ENCODE data around the gene ANKRD16. TPM values are rescaled to one million over a fixed set of nuclear protein-coding genes. Genes with fewer than 3 reads are reported as not detected.
"Not testable (repeated sequence)": the region's sequence is repeated elsewhere in the genome, so short reads cannot be mapped to it uniquely, and the experiment has no call there.

The ANKRD16 gene
- total RNA-seq, 1 experiment from 2014 or later = 9.9 TPM

- H3K9me3 Mint-ChIP-seq (ENCODE audit: unreplicated experiment) = no peaks in the 10 kb centered on the region
- H3K4me3 Mint-ChIP-seq (ENCODE audit: unreplicated experiment) = no peak overlapping the region
- TF ChIP-seq, protein P1, sequence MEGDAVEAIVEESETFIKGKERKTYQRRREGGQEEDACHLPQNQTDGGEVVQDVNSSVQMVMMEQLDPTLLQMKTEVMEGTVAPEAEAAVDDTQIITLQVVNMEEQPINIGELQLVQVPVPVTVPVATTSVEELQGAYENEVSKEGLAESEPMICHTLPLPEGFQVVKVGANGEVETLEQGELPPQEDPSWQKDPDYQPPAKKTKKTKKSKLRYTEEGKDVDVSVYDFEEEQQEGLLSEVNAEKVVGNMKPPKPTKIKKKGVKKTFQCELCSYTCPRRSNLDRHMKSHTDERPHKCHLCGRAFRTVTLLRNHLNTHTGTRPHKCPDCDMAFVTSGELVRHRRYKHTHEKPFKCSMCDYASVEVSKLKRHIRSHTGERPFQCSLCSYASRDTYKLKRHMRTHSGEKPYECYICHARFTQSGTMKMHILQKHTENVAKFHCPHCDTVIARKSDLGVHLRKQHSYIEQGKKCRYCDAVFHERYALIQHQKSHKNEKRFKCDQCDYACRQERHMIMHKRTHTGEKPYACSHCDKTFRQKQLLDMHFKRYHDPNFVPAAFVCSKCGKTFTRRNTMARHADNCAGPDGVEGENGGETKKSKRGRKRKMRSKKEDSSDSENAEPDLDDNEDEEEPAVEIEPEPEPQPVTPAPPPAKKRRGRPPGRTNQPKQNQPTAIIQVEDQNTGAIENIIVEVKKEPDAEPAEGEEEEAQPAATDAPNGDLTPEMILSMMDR (IDR thresholded peaks at IDR 0.05; ENCODE audit: unreplicated experiment) = no peak
- ChIA-PET POLR2A (no interaction called here), CTCF (interaction anchor here (0.7 to 1.4 kb wide), 2 partner anchors 12 to 56 kb away, joined by 3 to 4 read pairs; no protein-coding TSS in a partner anchor)
- H3K27ac Mint-ChIP-seq (ENCODE audit: low read depth, unreplicated experiment) = no peak overlapping the region
- intact Hi-C loops (cut with micrococcal nuclease) = no loop called here
- no peak for DNase-seq (ENCODE audit: unreplicated experiment)
- no peaks in the 10 kb centered on the region for H3K27me3 Mint-ChIP-seq (ENCODE audit: insufficient read depth, unreplicated experiment)
- peaks cover 7% of the 10 kb centered on the region for H3K36me3 Mint-ChIP-seq (ENCODE audit: insufficient read depth, unreplicated experiment)
- H3K4me1 Mint-ChIP-seq (ENCODE audit: insufficient read depth, unreplicated experiment) = no peaks in the 10 kb centered on the region
- no TSS peak for BruUV-seq (replicated peaks)
These were observed 33.6 kb downstream of the ANKRD16 start for GRCh38 chr10:5855979-5856700.

- Mint-ChIP-seq H3K4me3 (ENCODE audit: unreplicated experiment) (no peak overlapping the region), H3K27ac (ENCODE audit: low read depth, unreplicated experiment) (no peak overlapping the region), H3K27me3 (ENCODE audit: insufficient read depth, unreplicated experiment) (no peaks in the 10 kb centered on the region), H3K9me3 (ENCODE audit: unreplicated experiment) (no peaks in the 10 kb centered on the region), H3K4me1 (ENCODE audit: insufficient read depth, unreplicated experiment) (no peaks in the 10 kb centered on the region), H3K36me3 (ENCODE audit: insufficient read depth, unreplicated experiment) (peaks cover 7% of the 10 kb centered on the region)
- no peak for DNase-seq (ENCODE audit: unreplicated experiment)
- ChIA-PET CTCF (no interaction called here), POLR2A (interaction anchor here (0.6 kb wide), 1 partner anchor 29 kb away, joined by 3 read pairs; no protein-coding TSS in a partner anchor)
- BruUV-seq (replicated peaks) = no TSS peak
- intact Hi-C loops (cut with micrococcal nuclease) = no loop called here
- TF ChIP-seq, protein P1 (IDR thresholded peaks at IDR 0.05; ENCODE audit: unreplicated experiment) = no peak
These were observed 35.6 kb downstream of the ANKRD16 start for GRCh38 chr10:5854131-5854475.

DNA sequence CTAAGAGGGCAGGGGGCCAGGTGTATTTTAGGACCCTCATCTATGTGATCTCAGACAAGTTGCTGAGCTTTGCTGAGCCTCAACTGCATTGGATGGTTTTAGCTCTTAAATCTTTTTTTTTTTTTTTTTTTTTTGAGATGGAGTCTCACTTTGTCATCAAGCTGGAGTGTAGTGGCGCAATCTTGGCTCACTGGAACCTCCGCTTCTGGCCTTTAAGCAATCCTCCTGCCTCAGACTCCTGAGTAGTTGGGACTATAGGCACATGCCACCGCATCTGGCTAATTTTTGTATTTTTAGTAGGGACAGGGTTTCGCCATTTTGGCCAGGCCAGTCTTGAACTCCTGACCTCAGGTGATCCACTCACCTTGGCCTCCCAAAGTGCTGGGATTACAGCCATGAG, 43.0 kb downstream of the ANKRD16 start:
- H3K27ac Mint-ChIP-seq (ENCODE audit: low read depth, unreplicated experiment); H3K4me1 Mint-ChIP-seq (ENCODE audit: insufficient read depth, unreplicated experiment); H3K4me3 Mint-ChIP-seq (ENCODE audit: unreplicated experiment); H3K9me3 Mint-ChIP-seq (ENCODE audit: unreplicated experiment); DNase-seq (ENCODE audit: unreplicated experiment); intact Hi-C loops (cut with micrococcal nuclease); H3K36me3 Mint-ChIP-seq (ENCODE audit: insufficient read depth, unreplicated experiment); POLR2A ChIA-PET; BruUV-seq (replicated peaks); H3K27me3 Mint-ChIP-seq (ENCODE audit: insufficient read depth, unreplicated experiment): not testable (repeated sequence)
- CTCF ChIA-PET = interaction anchor here (0.8 kb wide), 1 partner anchor 15 kb away, joined by 5 read pairs; no protein-coding TSS in a partner anchor

GRCh38 chr10:5844345-5845055, 45.2 kb downstream of the ANKRD16 start:
- Mint-ChIP-seq H3K4me3 (ENCODE audit: unreplicated experiment) (no peak overlapping the region), H3K9me3 (ENCODE audit: unreplicated experiment) (no peaks in the 10 kb centered on the region), H3K27me3 (ENCODE audit: insufficient read depth, unreplicated experiment) (no peaks in the 10 kb centered on the region), H3K27ac (ENCODE audit: low read depth, unreplicated experiment) (no peak overlapping the region), H3K4me1 (ENCODE audit: insufficient read depth, unreplicated experiment) (no peaks in the 10 kb centered on the region), H3K36me3 (ENCODE audit: insufficient read depth, unreplicated experiment) (no peaks in the 10 kb centered on the region)
- ChIA-PET CTCF (interaction anchor here (0.6 to 1.3 kb wide), 7 partner anchors 11 to 206 kb away, joined by 3 to 4 read pairs (median 3); no protein-coding TSS in a partner anchor), POLR2A (interaction anchor here (0.7 to 1.1 kb wide), 2 partner anchors 38 to 176 kb away, joined by 3 read pairs; no protein-coding TSS in a partner anchor)
- TF ChIP-seq, protein P1 (IDR thresholded peaks at IDR 0.05; ENCODE audit: unreplicated experiment) = no peak
- intact Hi-C loops (cut with micrococcal nuclease) = no loop called here
- DNase-seq (ENCODE audit: unreplicated experiment) = no peak
- no TSS peak for BruUV-seq (replicated peaks)

All from MCF 10A (cell line).